Stimulated activated CD8-positive, alpha-beta memory T cell treated with anti-CD3 and anti-CD28 coated beads, Interleukin-7, amount 100 ng/mL, for 1 hour (primary cell): Measurements from ENCODE around the gene SERGEF.

ENCODE experiments used
- DNase-seq, 2 donors: peaks; one replicate each; pipeline ENCODE4 v3.0.0-alpha.2; 2020; ENCODE audit warnings: low read depth in 2 of 2

Gene SERGEF

GRCh38 chr11:17813391-17814059 lies 199.3 kb downstream of the SERGEF start:
- DNase-seq = no peak

DNA sequence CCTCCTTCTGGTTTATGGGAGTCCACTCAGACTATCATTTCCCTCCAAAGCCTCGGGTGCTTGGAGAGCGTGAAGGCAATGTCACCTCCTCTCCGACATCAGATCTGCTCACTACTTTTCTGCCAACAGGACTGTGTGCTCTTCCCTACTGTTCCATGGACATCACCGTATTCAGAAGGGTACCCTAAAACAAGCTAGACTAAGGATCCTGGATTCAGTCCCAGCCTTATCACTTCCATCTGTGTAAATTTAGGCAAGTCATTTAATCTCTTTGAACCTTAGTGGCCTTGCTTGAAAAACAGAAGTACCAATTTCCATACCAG lies 200.0 kb downstream of the SERGEF start:
- DNase-seq = no peak

DNA sequence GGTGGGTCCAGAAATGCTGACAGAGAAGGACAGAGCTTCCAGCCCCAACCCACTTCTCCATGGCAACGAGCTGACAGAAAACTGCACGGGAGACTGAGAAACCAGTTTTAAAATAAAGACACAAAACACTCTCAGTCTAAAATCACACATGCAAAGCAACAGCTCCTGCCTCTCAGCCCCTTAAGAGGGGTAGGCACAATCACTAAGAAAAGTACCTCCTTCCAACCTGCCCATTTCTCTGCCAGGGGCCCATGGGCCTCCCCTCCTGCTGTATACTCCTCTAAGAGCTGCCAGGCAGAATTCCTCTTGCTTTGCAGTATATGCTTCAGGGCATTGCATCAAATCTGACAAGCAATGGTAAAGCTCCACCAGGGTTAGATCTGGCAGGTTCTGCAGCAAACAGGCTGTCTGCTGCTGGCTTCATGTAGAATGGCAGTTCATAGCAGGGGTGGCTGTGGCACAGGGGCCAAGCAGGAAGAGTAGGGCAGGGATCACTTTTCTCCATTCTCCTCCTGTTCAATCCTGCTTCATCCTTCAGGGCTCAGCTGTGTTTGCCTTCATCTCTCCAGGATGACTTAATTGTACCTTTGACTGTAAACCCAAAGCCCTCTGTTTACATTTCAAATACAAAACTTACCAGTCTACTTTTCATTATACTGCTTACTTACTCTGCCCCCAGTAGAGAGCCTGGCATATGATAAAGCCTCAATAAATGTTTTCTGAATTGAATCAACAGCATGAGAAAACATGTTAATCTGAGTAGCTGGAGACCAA lies 200.6 kb downstream of the SERGEF start:
- no peak for DNase-seq

GRCh38 chr11:17811352-17811751 lies 201.5 kb downstream of the SERGEF start:
- DNase-seq = no peak

- no peak for DNase-seq
Measured at GRCh38 chr11:17810746-17811145, 202.1 kb downstream of the SERGEF start.

DNA sequence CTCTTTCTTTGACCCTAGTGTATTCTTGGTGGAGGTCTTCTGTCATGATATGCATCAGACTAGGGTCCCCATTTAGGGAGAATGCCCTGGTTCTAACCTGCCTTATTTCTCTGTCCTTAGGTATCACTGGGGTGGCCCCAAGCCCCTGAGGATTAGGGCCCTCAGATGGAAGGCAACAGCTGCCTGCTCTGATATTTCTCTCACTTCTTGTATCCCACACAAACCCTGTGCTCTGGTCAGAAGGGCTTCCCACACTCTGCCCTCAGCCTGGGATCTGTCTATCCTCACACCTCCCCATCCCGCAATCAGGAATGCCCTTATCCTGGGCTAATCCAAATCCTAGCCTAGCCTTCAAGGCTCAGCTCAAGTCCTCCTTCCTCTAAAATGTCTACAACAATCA lies 202.8 kb downstream of the SERGEF start:
- no peak for DNase-seq

GRCh38 chr11:17807034-17807433 lies 205.8 kb downstream of the SERGEF start:
- no peak for DNase-seq

GRCh38 chr11:17805873-17806272 lies 207.0 kb downstream of the SERGEF start:
- no peak for DNase-seq

DNA sequence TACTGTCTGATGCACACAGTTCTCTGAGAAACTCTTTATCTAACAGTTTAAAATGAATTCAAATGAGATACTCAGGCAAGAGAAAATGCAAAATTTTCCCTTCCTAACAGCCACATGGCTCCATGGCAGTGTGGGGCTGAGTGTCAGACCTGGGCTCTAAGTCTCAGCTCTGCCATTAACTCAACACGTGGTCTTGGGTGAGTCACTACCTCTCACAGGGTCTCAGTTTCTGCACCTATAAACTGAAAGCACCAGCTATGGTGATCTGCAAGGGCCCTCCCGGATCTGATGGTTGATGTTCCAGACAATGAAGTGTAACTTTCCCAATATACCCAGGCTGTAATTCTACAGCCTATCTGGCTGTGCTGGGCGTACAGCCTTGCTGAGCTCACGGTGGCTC lies 207.8 kb downstream of the SERGEF start:
- DNase-seq = no peak

DNA sequence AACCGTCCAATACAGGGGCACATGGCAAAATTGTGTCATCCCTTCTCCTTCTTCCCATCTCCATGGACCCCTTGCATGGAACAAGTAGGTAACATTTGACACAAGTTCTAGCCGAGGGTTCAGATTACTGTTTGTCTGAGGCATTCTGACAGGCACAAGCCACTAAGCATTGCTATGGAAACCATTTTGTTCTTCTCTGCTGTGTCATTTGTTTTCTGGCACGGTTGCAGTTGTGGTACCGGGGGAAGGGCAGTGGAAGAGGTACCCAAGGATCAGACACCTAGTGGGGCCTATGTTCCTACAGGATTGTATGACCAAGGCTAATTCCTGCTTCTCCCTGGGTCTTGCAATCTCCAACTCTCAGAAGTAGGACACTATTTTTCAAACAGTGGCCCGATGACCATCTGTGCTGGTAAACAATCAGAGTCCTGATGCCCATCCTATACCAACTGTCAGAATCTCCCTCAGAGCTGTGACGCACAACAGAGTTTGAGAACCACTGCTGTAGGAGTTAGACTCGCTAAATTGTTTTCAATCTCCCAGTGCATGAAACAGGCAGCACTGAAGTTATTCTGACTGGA lies 209.0 kb downstream of the SERGEF start:
- no peak for DNase-seq

GRCh38 chr11:17802491-17802890 lies 210.4 kb downstream of the SERGEF start:
- no peak for DNase-seq

DNA sequence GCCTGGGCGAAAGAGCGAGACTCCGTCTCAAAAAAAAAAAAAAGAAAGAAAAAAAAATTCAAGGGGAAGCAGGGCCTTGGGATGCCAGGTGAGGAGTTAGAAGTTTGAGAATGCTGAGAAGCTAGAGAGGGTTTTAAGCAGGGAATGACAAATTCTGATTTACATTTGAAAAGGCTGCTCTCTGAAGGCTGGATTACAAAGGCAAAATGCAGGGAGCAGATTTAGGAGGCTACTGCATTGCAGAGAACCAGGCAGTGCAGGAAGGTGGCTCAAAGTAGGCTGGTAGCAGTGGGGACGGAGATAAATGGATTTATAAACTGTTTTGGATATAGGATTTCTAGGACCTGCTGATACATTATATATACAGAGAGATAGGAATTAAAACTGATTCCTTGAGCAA lies 211.7 kb downstream of the SERGEF start:
- DNase-seq = no peak

DNA sequence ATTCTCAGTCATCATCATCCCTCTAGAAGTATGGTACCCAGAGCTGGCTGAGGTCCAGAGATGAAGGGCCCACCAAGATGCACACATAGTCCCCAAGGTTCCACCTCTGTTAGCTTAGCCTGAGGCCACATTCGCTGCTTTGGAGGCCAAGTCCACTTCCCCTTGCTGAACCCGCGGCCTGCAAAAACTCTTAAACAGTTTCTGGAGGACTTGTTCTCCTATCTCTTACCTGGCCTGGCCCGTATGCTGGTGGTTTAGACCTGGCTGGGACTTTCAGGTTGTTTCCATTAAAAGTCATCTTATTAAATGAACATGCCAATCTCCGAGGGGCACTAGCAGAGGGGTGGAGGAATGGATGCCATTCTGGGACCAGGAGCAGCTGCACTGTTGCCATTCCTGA lies 213.7 kb downstream of the SERGEF start:
- no peak for DNase-seq

- DNase-seq = no peak
Measured at GRCh38 chr11:17798716-17799115, 214.1 kb downstream of the SERGEF start.

GRCh38 chr11:17798253-17798652 lies 214.6 kb downstream of the SERGEF start:
- no peak for DNase-seq

DNA sequence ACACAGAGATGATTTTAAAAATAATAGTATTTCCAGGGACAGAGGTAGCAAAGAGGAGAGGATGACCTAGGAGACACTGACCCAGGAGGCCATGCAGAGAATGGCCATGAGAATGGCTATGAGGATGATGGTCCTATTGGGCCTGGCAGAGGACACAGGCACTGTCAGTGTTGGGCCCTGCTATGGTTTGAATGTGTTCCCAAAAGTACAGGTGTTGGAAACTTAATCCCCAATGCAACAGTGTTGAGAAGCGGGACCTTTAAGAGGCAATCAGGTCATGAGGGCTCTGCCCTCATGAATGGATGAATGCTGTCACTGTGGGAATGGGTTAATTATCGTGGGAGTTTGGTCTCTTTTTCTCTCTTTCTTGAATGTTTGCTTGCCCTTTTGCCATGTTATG lies 216.7 kb downstream of the SERGEF start:
- DNase-seq = no peak

GRCh38 chr11:17794981-17795380 lies 217.9 kb downstream of the SERGEF start:
- no peak for DNase-seq

DNA sequence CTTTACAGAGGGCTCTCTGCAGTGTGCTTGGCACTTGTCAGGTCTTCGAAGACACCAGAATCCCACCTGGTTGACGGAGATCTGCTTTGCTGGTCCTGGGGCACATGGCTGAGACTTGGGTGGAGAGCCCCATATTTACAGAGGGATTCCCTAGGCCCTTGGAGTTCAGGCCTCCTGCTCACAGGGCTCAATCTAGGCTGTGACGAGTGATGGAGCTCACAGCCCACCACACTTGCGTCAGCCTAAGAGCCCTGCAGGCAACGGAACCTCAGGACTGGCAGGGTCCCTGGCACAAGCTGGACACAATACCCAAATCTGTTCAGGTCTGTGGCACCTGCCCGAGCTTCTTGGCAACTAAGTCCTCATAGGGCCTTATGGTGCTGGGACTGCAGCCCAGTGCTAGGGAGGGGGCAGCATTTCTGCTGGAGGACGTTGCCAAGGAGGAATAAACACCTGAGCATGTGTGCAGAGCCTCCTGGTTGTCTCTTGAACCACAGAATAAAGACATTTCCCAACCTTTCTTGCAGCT lies 219.1 kb downstream of the SERGEF start:
- DNase-seq = no peak

DNA sequence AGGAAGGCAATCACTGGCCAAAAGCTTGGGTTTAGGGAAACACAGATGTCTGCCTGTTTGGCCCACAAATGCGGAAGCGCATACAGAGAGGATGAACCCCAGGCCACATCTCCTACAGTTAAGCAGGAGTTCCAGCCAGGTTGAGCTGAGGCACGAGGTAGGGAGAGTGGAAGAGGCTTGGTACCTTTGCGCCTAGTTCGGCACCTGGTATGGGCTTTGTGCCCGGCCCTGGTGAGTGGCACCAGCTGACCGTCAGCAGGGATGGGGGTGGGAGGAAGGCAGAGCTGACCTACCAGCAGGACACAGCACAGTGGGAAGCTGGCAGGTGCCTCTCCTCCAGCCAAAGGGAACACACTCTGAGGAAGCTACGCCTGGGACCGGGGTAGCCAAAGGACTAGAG lies 220.7 kb downstream of the SERGEF start:
- no peak for DNase-seq

DNA sequence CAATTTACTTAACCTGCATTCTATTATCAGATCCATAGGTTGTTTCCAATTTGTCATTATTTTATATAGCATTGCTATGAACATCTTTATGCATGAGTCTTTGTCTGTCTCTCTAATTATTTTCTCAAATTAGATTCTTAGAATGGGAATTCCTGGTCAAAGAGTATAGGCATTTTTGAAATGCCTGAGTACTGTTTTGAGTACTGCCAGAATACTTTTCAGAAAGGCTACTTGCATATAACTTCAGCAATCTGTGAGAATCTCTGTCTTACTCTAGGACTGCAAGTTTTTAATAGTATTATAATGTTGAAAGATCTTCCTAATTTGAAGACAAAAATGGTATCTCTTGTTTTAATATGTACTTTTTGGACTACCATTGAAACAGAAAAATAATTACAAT lies 221.7 kb downstream of the SERGEF start:
- no peak for DNase-seq

DNA sequence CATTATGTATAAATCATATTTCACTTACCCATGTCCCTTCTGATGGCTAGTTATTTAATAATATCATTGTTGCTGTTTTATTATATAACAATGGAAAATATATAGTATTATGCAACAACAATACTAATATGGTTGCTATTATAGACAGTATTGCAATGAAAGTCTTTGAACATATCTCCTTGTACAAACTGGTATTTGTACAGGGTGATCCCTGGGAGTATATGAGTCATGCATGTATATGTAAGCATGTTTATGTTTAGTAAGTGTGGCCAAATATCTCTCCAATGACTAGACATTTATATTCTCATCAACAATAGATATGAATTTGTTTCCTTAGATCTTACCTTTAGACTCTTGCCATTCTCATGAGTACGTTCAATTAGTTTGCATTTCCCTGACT lies 222.4 kb downstream of the SERGEF start:
- DNase-seq = no peak

DNA sequence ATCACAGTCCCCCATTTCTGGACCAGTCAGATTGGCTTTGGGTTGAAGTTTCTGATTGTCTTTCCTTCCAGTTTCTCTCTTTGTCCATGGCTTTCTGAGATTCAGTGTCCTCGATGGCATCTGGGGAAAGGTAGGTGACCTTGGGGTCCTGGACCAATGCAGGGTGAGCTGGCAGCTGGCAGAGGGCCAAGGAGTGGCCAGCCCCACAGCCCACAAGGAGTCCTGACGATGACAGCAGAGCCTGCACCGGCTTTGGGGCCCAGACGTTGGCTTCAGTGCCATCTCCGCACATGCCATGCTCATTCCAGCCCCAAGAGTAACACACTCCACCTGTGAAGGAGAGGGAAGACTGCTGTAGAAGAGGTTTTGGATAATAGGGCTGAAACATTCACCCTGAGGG lies 224.8 kb downstream of the SERGEF start:
- no peak for DNase-seq
